Activated gamma-delta T cell treated with anti-CD3 and anti-CD28 coated beads, Interleukin-2, amount 50 U/mL, for 16 hours (primary cell): ENCODE data around the gene B9D2.
A peak's percentile ranks its signal among the peaks of the same experiment; 100 is the strongest.
"Not testable (repeated sequence)": the region's sequence is repeated elsewhere in the genome, so short reads cannot be mapped to it uniquely, and the experiment has no call there.

Experiments
- DNase-seq: peaks from one replicate; pipeline ENCODE4 v3.0.0-alpha.2; 2020; ENCODE audit warnings: low read depth

The B9D2 gene

DNA sequence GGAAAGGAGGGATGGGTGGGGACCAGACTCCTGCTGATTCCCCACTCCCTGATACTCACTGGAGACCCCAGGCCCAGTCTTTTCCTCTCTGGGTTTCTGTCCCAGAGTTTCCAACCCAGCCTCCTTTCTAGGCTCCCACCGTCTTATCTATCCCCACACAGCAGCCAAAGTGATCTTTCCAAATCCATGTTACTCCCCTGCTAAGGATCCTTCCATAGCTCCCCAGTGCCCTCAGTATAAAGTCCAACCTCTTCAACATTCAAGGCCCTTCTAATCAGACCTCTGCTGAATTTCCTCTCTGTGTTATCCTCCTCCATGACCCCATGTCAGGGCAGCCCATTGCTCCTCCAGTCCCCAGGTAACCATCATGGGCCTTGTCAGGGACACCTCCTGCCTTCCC, 8.9 kb downstream of the B9D2 start:
- no peak for DNase-seq

GRCh38 chr19:41354343-41354953, 9.5 kb downstream of the B9D2 start:
- no peak for DNase-seq

- DNase-seq = peak; percentile 93
Measured at GRCh38 chr19:41353466-41354342, 10.2 kb downstream of the B9D2 start, which contains the start of gene TGFB1. TSS of gene TGFB1 (minus strand) at chr19:41353922. CDS start at chr19:41353044, 878 bp downstream.

DNA sequence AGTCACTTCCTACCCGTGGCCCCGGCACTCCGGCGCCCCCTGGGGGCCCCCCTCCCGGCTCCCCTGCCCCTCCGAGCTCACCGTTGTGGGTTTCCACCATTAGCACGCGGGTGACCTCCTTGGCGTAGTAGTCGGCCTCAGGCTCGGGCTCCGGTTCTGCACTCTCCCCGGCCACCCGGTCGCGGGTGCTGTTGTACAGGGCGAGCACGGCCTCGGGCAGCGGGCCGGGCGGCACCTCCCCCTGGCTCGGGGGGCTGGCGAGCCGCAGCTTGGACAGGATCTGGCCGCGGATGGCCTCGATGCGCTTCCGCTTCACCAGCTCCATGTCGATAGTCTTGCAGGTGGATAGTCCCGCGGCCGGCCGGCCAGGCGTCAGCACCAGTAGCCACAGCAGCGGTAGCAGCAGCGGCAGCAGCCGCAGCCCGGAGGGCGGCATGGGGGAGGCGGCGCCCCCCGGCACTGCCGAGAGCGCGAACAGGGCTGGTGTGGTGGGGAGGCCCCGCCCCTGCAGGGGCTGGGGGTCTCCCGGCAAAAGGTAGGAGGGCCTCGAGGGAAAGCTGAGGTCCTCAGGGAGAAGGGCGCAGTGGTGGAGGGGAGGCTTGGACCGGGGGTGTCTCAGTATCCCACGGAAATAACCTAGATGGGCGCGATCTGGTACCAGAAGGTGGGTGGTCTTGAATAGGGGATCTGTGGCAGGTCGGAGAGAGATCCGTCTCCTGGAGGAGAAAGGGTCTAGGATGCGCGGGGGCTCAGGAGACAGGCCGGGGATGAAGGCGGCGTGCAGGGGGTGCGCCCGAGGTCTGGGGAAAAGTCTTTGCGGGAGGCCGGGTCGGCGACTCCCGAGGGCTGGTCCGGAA, 11.1 kb downstream of the B9D2 start:
- peak; percentile 75 for DNase-seq

DNA sequence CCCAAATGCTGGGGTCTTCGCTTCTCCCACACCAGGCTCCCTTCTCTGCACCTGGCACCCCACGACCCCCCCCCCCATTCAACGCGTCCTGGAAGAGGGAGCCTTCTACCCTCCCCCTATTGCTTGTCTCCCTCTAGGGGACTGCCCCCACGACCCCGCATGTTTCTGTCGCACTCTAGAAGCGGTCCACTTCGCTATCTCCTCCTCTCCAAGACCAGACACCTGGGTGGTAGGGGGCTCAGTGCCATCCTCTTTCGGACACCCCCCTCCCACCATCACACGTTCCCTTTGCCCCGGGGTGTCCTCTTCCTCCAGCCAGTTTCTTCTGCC, 11.7 kb downstream of the B9D2 start:
- DNase-seq = no peak

DNA sequence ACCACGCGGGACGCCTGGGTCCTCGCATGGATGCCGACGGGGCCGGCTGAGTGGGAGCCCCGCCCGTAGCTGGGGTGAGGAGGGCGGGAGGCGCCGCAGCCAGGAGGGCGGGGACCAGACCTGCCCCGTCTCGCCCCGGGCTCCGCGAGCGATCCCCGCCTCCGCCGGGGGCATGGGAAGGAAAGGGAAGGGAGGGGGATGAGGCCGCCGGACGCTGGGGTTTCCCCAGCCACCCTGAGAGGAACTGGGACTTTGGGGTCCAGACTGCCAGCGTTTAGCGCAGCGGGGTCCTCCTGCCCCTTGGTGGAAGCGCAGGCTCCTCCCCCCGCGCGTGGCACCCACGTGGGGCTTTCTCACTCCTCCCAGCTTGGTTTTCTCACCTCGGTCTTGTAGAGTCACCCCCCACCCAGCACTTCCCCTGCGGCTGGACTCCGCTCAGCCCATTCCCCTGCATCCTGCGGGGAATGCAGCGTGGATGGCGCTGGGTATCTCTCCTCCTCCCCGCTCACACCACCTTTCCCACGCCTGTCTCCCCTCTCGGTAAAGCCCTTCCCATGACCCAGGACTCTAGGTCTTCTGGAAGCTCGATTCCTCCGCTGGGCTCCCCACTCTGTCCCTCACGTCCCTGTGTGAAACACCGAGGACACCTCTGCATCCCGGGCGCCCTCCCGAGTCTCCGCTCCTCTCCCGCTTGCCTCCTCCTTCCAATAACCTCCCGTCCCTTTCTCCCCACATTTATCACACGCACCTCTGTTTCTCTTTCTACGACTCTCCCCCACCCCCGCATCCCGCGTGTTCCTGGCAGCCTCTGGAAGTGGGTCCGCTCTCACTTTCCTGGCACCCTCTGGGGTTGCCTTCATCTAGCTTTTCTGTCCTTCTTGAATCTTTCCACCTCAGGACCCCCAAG, 12.4 kb downstream of the B9D2 start:
- DNase-seq = peak; percentile 83

- DNase-seq = no peak
Measured at GRCh38 chr19:41350735-41351338, 13.1 kb downstream of the B9D2 start.

GRCh38 chr19:41346916-41347315, 17.0 kb downstream of the B9D2 start:
- DNase-seq = not testable (repeated sequence)

DNA sequence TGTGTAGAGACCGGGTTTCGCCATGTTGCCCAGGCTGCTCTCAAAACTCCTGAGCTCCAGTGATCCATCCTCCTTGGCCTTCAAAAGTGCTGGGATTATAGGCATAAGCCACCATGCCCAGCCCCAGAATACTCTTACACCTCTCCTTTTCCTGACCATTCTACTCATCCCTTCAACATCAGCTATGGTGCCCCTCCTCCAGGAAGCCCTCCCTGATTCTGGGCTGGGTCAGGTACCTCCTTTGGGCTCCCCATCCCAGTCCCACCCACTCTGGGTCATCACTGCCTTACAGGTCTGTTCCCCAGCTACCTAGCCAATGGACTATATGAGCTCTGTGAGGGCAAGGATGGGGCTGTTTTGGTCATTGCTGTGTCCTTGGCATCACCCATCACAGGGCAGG, 19.8 kb downstream of the B9D2 start:
- DNase-seq = no peak

GRCh38 chr19:41341669-41342490, 22.1 kb downstream of the B9D2 start:
- DNase-seq = no peak

DNA sequence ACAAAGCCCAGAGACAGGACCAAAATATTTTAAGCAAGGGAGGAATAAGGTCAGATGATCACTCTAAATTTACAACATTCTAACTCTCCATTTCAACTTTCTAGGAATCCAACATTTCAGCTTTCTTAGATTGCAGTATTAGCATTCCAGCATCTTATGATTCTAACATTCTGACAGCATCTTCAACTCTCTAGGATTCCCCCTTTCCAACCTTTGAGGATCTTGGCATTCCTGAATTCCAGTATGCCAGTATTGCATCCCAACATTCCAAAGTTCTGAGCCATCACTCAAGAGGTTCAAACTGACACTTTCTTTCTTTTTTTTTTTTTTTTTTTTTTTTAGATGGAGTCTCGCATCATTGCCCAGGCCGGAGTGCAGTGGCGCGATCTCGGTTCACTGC, 24.0 kb downstream of the B9D2 start:
- no peak for DNase-seq

DNA sequence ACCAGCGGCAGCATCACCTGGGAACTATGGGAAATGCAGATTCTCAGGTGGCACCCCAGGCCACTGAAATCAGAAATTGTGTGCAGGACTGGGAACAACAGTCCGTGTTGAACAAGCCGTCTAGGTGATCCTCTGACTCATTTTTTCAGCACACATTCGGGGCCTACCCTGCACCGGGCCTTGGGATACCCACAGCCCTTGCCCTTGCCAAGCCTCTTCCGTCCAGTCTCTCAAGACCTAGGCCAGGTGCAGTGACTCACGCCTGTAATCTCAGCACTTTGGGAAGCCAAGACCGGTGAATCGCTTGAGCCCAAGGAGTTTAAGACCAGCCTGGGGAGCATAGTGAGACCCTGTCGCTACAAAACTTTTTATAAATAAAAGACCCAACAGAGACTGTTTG, 28.5 kb downstream of the B9D2 start:
- DNase-seq = no peak

- DNase-seq = no peak
Measured at GRCh38 chr19:41334793-41335192, 29.2 kb downstream of the B9D2 start.

- DNase-seq = no peak
Measured at GRCh38 chr19:41332468-41332867, 31.5 kb downstream of the B9D2 start.

DNA sequence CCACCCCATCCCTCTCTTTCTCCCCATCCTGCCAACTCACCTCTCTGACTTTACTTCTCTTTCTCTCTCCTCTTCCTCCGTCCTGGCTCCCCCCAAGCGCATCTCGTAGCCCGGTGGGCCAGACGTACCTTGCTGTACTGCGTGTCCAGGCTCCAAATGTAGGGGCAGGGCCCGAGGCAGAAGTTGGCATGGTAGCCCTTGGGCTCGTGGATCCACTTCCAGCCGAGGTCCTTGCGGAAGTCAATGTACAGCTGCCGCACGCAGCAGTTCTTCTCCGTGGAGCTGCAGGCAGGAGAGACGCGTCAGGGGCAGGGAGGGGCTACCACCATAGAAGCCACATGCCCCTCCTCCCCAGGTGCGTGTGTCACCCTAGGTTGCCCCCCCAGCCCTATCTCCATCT, 31.9 kb downstream of the B9D2 start:
- no peak for DNase-seq

GRCh38 chr19:41330946-41331678, 32.8 kb downstream of the B9D2 start:
- no peak for DNase-seq

GRCh38 chr19:41330481-41330880, 33.5 kb downstream of the B9D2 start:
- DNase-seq = no peak

DNA sequence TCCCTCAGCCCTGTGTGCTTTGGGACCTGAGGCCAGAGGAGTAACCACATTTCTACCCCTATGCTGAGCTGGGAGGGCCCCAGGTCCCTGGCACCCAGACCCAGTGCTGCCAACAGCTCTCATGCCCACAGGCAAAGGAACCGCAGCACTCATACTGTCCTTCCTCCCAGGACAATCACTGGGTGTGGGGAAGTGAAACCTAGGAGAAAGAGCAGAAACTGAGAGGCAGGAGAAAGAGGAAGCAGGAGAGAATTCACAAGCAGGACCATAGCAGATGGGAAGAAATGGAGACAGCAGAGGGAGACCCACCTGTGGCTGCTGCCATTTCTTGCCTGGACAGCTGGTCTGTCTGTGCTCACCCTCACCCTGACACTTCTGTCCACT, 35.1 kb downstream of the B9D2 start:
- DNase-seq = no peak

DNA sequence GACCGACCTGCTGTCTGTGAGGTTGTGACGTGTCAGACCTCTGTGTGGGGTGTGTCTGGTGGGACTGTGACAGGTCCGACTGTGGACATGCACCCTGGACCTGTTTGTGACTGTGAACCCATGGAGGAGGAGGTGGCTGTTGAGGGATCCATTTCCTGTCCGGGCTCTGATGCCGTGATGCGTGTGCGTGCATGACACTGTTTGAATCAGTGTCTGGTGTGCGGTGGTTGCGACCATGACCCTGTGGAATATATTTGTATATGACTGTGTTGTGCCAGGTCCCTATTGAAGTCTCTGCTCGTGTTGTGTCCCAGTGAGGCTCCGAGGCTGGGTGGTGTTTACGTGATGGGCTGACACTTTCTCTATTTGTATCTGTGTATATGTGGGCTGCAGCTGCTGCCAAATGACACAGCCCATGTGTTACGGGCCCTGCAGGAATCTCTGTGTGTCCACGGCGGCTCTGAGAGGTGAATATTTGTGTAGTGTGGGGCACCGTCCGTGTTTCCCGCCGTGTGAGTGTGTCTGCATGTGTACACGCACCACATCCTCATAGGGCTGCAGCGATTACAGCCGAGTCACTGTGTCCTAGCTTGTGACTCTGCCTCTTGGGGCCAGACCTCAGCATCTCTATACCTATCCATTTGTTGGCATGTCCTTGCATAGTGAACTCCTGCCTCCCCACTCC, 35.6 kb downstream of the B9D2 start:
- DNase-seq = no peak
